Osteoblast (primary cell): Measurements from ENCODE around the gene PRKCE. TPM values are rescaled to one million over a fixed set of nuclear protein-coding genes. Genes with fewer than 3 reads are reported as not detected.
A peak's percentile ranks its signal among the peaks of the same experiment; 100 is the strongest.

ENCODE experiments used
- DNase-seq: peaks from one replicate; pipeline ENCODE4 v3.0.0; 2011; ENCODE audit warnings: low spot score, mixed read lengths; ENCODE audit not compliant: insufficient read length; ENCODE audit errors: missing footprints
- H2AFZ ChIP-seq: 2 replicates; pipeline ENCODE4 v1.6.0; 2011; ENCODE audit warnings: mild to moderate bottlenecking, low read length
- H3K27ac ChIP-seq: 2 replicates; pipeline ENCODE4 v1.5.1; 2011; ENCODE audit warnings: mild to moderate bottlenecking, low read depth, low read length, moderate library complexity
- H3K27me3 ChIP-seq: 2 replicates; pipeline ENCODE4 v1.6.0; 2012; ENCODE audit warnings: mild to moderate bottlenecking, control low read depth, inconsistent platforms, low read length, moderate library complexity; ENCODE audit not compliant: insufficient read depth
- H3K36me3 ChIP-seq: 2 replicates; pipeline ENCODE4 v1.5.1; 2011; ENCODE audit warnings: mild to moderate bottlenecking, low read length, control low read depth, moderate library complexity; ENCODE audit not compliant: insufficient read depth
- H3K4me1 ChIP-seq: 2 replicates; pipeline ENCODE4 v1.5.1; 2011; ENCODE audit warnings: mild to moderate bottlenecking, low read length, control low read depth, moderate library complexity; ENCODE audit not compliant: insufficient read depth
- H3K4me2 ChIP-seq: 2 replicates; pipeline ENCODE4 v1.6.0; 2011; ENCODE audit warnings: mild to moderate bottlenecking, low read length; ENCODE audit not compliant: insufficient read depth
- H3K4me3 ChIP-seq: fragments of 200-600 bp; sonication (generic); 3 replicates; pipeline ENCODE4 v1.5.1; 2012; ENCODE audit warnings: mild to moderate bottlenecking, low read length, inconsistent platforms; ENCODE audit not compliant: insufficient read depth
- H3K79me2 ChIP-seq: 2 replicates; pipeline ENCODE4 v1.6.0; 2012; ENCODE audit warnings: mild to moderate bottlenecking, low read length, control low read depth, inconsistent platforms; ENCODE audit not compliant: insufficient read depth
- H3K9me3 ChIP-seq: 2 replicates; pipeline ENCODE4 v1.5.1; 2011; ENCODE audit warnings: low read depth, low read length, control low read depth
- H4K20me1 ChIP-seq: 2 replicates; pipeline ENCODE4 v1.6.0; 2012; ENCODE audit warnings: mild to moderate bottlenecking, low read length, control low read depth; ENCODE audit not compliant: insufficient read depth
- CTCF ChIP-seq: IDR thresholded peaks from 2 replicates; pipeline ENCODE4 v1.5.1; 2011; ENCODE audit warnings: mild to moderate bottlenecking, low read depth, low read length, moderate library complexity; ENCODE audit errors: extremely low read depth
- total RNA-seq: library from RNA; depleted of rRNA; stranded (reverse); fragments of >200 nt; gene quantifications from 2 replicates; pipeline ENCODE4 v1.2.3, GENCODE V29; 2012

PRKCE gene
- total RNA-seq, 1 donor: 22.1 TPM

GRCh38 chr2:46000660-46001059 is 349.2 kb downstream of the PRKCE start:
- Histone ChIP-seq H2AFZ (no peak overlapping the region), H3K4me3 (no peak overlapping the region), H3K4me1 (peaks cover 16% of the 10 kb centered on the region), H4K20me1 (no peaks in the 10 kb centered on the region), H3K4me2 (no peak overlapping the region), H3K79me2 (no peaks in the 10 kb centered on the region), H3K9me3 (no peaks in the 10 kb centered on the region), H3K36me3 (no peaks in the 10 kb centered on the region), H3K27ac (no peak overlapping the region), H3K27me3 (no peaks in the 10 kb centered on the region)
- DNase-seq: no peak
- TF ChIP-seq CTCF: no peak

- H4K20me1 ChIP-seq: no peaks in the 10 kb centered on the region
- TF ChIP-seq CTCF: no peak
- no peak for DNase-seq
- H3K36me3 ChIP-seq: no peaks in the 10 kb centered on the region
- H3K4me3 ChIP-seq: no peak overlapping the region
- H2AFZ ChIP-seq: no peak overlapping the region
- no peaks in the 10 kb centered on the region for H3K79me2 ChIP-seq
- H3K4me2 ChIP-seq: no peak overlapping the region
- H3K4me1 ChIP-seq: peaks cover 16% of the 10 kb centered on the region
- H3K9me3 ChIP-seq: no peaks in the 10 kb centered on the region
- no peaks in the 10 kb centered on the region for H3K27me3 ChIP-seq
- H3K27ac ChIP-seq: no peak overlapping the region
These were observed 349.8 kb downstream of the PRKCE start for GRCh38 chr2:46001290-46001689.

- Histone ChIP-seq H3K27me3 (no peaks in the 10 kb centered on the region), H3K27ac (peak overlapping the region; percentile 61), H3K79me2 (no peaks in the 10 kb centered on the region), H3K4me3 (no peak overlapping the region), H2AFZ (no peak overlapping the region), H4K20me1 (no peaks in the 10 kb centered on the region), H3K4me2 (no peak overlapping the region), H3K9me3 (no peaks in the 10 kb centered on the region), H3K4me1 (peaks cover 16% of the 10 kb centered on the region), H3K36me3 (no peaks in the 10 kb centered on the region)
- no peak for DNase-seq
- no peak for TF ChIP-seq CTCF
These were observed 350.4 kb downstream of the PRKCE start for GRCh38 chr2:46001741-46002506.

GRCh38 chr2:46002507-46002883 is 351.0 kb downstream of the PRKCE start:
- Histone ChIP-seq H3K27ac (peak overlapping the region; percentile 61), H3K9me3 (no peaks in the 10 kb centered on the region), H3K4me3 (no peak overlapping the region), H2AFZ (no peak overlapping the region), H3K27me3 (no peaks in the 10 kb centered on the region), H3K79me2 (no peaks in the 10 kb centered on the region), H4K20me1 (no peaks in the 10 kb centered on the region), H3K4me1 (peaks cover 16% of the 10 kb centered on the region), H3K36me3 (no peaks in the 10 kb centered on the region), H3K4me2 (no peak overlapping the region)
- no peak for TF ChIP-seq CTCF
- no peak for DNase-seq
